Breast epithelium (tissue), 4 donors: ENCODE measurements around the gene ZBTB5. TPM values are rescaled to one million over a fixed set of nuclear protein-coding genes. Genes with fewer than 3 reads are reported as not detected.

Experiments
- DNase-seq, 2 donors: peaks; one replicate each; pipeline ENCODE4 v3.0.0-alpha.2; 2019; ENCODE audit warnings: low spot score in 2 of 2
- H3K27ac ChIP-seq, 2 donors: fragments of 200-600 bp; sonication (generic) in 1 of 2; one replicate each; pipeline ENCODE4 v1.5.1; 2016 to 2019; ENCODE audit warnings: mild to moderate bottlenecking in 1 of 2
- H3K27me3 ChIP-seq, 2 donors: fragments of 200-600 bp; sonication (generic) in 1 of 2; one replicate each; pipeline versions ENCODE4 v1.5.1 to v1.6.0; 2017 to 2019; ENCODE audit warnings: control low read depth in 1 of 2, mild to moderate bottlenecking in 1 of 2
- H3K36me3 ChIP-seq: fragments of 200-600 bp; one replicate; pipeline ENCODE4 v1.5.1; 2019
- H3K4me1 ChIP-seq, 2 donors: fragments of 200-600 bp; sonication (generic); one replicate each; pipeline ENCODE4 v1.5.1; 2016 to 2019; ENCODE audit warnings: control low read depth in 1 of 2
- H3K4me3 ChIP-seq, 3 donors: fragments of 200-600 bp; sonication (generic); 1 replicate in 2 of 3; 2 replicates in 1 of 3; pipeline ENCODE4 v1.5.1; 2016 to 2019; ENCODE audit warnings: mild to moderate bottlenecking in 3 of 3, moderate library complexity in 2 of 3
- H3K9me3 ChIP-seq, 2 donors: fragments of 200-600 bp; sonication (generic) in 1 of 2; one replicate each; pipeline ENCODE4 v1.5.1; 2016 to 2019; ENCODE audit warnings: control low read depth in 1 of 2
- POLR2A ChIP-seq: fragments of 450-650 bp; IDR thresholded peaks from one replicate; pipeline ENCODE4 v1.6.1; 2016; ENCODE audit warnings: antibody characterized with exemption, mild to moderate bottlenecking, moderate library complexity
- POLR2AphosphoS5 ChIP-seq, 3 donors: sonication (generic); formaldehyde crosslinking; IDR thresholded peaks; one replicate each; pipeline ENCODE4 v1.6.1; 2017; ENCODE audit warnings: antibody characterized with exemption in 3 of 3
- intact Hi-C: fragments of 100-400 bp; cut with DNase I; formaldehyde crosslinking; loops from one replicate; pipeline ENCODE4 v1.15.1; 2023; ENCODE audit warnings: low total_unique reads
- total RNA-seq, 3 donors: library from RNA; depleted of rRNA; stranded (reverse); fragments of >200 nt; gene quantifications; one replicate each; pipeline ENCODE4 v1.1.0, GENCODE V29; 2016
- TF ChIP-seq, protein P1 (sequence below), 3 donors: fragments of 450-650 bp; IDR thresholded peaks; one replicate each; pipeline ENCODE4 v1.5.1; 2016 to 2017; ENCODE audit warnings: antibody characterized with exemption in 3 of 3, mild to moderate bottlenecking in 3 of 3, moderate library complexity in 3 of 3

The ZBTB5 gene
- total RNA-seq, 3 donors from 2014 or later, result 10.6 to 21.5 (median 14.7) TPM

DNA sequence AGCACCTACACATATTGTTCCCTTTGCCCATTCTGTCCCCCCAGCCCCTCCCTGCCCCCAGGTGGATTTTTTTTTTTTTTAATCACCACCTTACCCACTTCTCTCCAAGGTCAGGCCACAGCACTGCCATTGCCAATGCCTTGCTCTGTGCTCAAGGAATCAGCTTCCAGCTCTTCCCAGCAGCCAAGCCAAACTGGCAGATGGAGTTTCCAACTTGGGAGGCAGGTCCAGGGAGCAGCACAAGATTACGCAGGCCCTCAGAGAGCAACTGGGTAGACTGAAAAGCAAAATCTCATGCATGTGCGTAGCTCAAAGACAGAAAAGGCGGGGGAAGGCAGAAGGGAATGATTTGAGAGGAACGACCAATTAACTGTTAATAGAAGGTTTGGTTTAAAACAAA lies 27.6 kb downstream of the ZBTB5 start:
- H3K9me3 ChIP-seq, result no peaks in the 10 kb centered on the region
- peaks cover 0 to 6% of the 10 kb centered on the region in 2 donors for H3K4me1 ChIP-seq
- no peaks in the 10 kb centered on the region for H3K27me3 ChIP-seq
- TF ChIP-seq, protein P1, sequence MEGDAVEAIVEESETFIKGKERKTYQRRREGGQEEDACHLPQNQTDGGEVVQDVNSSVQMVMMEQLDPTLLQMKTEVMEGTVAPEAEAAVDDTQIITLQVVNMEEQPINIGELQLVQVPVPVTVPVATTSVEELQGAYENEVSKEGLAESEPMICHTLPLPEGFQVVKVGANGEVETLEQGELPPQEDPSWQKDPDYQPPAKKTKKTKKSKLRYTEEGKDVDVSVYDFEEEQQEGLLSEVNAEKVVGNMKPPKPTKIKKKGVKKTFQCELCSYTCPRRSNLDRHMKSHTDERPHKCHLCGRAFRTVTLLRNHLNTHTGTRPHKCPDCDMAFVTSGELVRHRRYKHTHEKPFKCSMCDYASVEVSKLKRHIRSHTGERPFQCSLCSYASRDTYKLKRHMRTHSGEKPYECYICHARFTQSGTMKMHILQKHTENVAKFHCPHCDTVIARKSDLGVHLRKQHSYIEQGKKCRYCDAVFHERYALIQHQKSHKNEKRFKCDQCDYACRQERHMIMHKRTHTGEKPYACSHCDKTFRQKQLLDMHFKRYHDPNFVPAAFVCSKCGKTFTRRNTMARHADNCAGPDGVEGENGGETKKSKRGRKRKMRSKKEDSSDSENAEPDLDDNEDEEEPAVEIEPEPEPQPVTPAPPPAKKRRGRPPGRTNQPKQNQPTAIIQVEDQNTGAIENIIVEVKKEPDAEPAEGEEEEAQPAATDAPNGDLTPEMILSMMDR (IDR thresholded peaks at IDR 0.05), result no peak
- TF ChIP-seq POLR2A, result no peak
- no peak for TF ChIP-seq POLR2AphosphoS5 (IDR thresholded peaks at IDR 0.05)
- DNase-seq, result no peak
- H3K27ac ChIP-seq, result no peak overlapping the region
- H3K4me3 ChIP-seq, result no peak overlapping the region
- intact Hi-C loops, result no loop called here
- H3K36me3 ChIP-seq, result peaks cover 8% of the 10 kb centered on the region

DNA sequence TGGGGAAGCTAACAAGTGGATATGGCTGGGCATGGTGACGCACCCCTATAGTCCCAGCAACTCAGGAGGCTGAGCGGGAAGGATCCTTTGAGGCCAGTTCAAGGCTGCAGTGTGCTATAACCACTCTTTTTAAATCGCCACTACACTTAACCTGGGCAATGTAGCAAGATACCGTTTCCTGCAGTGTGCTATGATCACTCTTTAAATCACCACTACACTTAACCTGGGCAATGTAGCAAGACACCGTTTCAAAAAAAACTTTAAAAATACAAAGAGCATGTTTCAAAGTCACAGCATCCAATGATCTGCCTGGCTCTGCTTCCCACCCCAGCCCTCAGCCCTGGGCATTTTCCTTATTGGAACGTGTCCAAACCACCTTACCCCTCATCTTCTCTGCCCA lies 28.2 kb downstream of the ZBTB5 start:
- H3K9me3 ChIP-seq, result no peaks in the 10 kb centered on the region
- no peak overlapping the region for H3K27ac ChIP-seq
- H3K36me3 ChIP-seq, result peaks cover 7% of the 10 kb centered on the region
- H3K4me3 ChIP-seq, result no peak overlapping the region
- H3K27me3 ChIP-seq, result no peaks in the 10 kb centered on the region
- DNase-seq, result no peak
- H3K4me1 ChIP-seq, result peaks cover 0 to 9% of the 10 kb centered on the region in 2 donors
- intact Hi-C loops, result no loop called here
- no peak for TF ChIP-seq POLR2A
- TF ChIP-seq, protein P1 (IDR thresholded peaks at IDR 0.05), result no peak
- no peak for TF ChIP-seq POLR2AphosphoS5 (IDR thresholded peaks at IDR 0.05)

DNA sequence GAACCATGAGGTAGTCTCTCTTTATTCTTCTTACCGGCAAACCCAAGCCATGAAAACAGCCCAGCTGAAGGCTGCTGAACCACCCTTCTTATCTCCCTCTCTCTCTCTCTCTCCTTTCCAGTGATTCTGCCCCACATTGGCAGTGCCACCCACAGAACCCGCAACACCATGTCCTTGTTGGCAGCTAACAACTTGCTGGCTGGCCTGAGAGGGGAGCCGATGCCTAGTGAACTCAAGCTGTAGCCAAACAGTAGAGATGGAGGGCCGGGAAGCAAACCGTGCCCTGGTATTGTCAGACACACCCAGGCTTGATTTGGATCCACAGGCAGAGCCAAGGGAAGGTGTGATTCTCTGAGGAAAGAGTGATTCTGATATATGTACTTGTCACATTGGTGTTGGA lies 28.7 kb downstream of the ZBTB5 start:
- H3K36me3 ChIP-seq, result peaks cover 2% of the 10 kb centered on the region
- H3K27me3 ChIP-seq, result no peaks in the 10 kb centered on the region
- no peak for DNase-seq
- no peaks in the 10 kb centered on the region for H3K9me3 ChIP-seq
- no peak for TF ChIP-seq POLR2AphosphoS5 (IDR thresholded peaks at IDR 0.05)
- TF ChIP-seq, protein P1 (IDR thresholded peaks at IDR 0.05), result no peak
- no peak for TF ChIP-seq POLR2A
- H3K27ac ChIP-seq, result no peak overlapping the region
- peaks cover 0 to 9% of the 10 kb centered on the region in 2 donors for H3K4me1 ChIP-seq
- H3K4me3 ChIP-seq, result no peak overlapping the region
- intact Hi-C loops, result no loop called here

DNA sequence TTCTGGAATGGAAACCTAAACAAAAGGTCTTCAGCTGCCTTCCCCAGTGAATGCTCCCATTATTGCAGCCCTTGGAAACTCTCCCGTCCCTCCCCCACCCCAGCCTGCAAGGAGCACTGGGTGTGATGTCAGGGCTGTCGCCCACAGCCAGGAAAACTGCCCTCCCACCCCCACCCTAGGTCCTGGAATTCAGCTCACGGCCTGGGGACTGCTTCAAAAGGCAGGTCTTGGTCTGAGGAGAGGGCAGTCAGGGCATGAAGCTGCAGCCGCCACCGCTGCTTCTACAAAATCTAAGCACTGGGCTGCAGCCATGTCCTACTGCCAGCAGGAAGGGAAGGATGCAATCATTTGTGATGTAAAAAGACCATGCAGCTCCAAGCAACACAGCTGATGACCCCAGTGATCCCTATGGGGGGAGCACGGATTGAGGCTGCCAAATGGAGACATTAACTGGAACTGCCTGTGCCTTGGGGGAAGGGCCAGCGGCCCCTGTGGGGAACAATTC lies 31.3 kb downstream of the ZBTB5 start:
- intact Hi-C loops, result no loop called here
- Histone ChIP-seq H3K36me3 (no peaks in the 10 kb centered on the region), H3K4me3 (no peak overlapping the region), H3K4me1 (peaks cover 0 to 9% of the 10 kb centered on the region in 2 donors), H3K27ac (peak overlapping the region in 1 of 2 donors; percentile 61), H3K9me3 (no peaks in the 10 kb centered on the region), H3K27me3 (no peaks in the 10 kb centered on the region)
- TF ChIP-seq POLR2A, result no peak
- no peak for TF ChIP-seq POLR2AphosphoS5 (IDR thresholded peaks at IDR 0.05)
- TF ChIP-seq, protein P1 (IDR thresholded peaks at IDR 0.05), result no peak
- DNase-seq, result no peak

DNA sequence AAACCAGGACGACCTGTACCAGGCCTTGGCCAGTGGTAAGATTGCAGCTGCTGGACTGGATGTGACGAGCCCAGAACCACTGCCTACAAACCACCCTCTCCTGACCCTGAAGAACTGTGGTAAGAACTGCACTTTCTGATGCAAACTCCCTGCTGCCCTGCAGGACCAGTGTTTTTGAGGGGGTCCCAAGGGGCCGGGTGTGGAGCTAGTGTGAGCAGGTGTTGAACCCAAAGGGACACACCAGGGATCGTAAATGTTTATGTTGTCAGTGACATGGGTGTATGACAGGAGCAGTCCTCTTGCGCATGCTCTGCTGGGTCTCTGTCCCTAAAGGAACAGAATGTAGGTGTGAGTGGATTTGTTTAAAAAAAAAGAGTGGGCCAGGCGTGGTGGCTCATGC lies 33.2 kb downstream of the ZBTB5 start:
- Histone ChIP-seq H3K9me3 (no peaks in the 10 kb centered on the region), H3K27ac (peak overlapping the region in 1 of 2 donors; percentile 25), H3K36me3 (no peaks in the 10 kb centered on the region), H3K27me3 (no peaks in the 10 kb centered on the region), H3K4me1 (peaks cover 0 to 9% of the 10 kb centered on the region in 2 donors), H3K4me3 (no peak overlapping the region)
- intact Hi-C loops, result no loop called here
- TF ChIP-seq POLR2A, result no peak
- TF ChIP-seq, protein P1 (IDR thresholded peaks at IDR 0.05), result no peak
- no peak for TF ChIP-seq POLR2AphosphoS5 (IDR thresholded peaks at IDR 0.05)
- DNase-seq, result no peak
